Renal cortical epithelial cell (primary cell): ENCODE results near the gene PSMD1. TPM values are rescaled to one million over a fixed set of nuclear protein-coding genes. Genes with fewer than 3 reads are reported as not detected.

Experiments
- DNase-seq: peaks from one replicate; pipeline ENCODE4 v3.0.0-alpha.2; 2011; ENCODE audit warnings: low read depth
- total RNA-seq: library from RNA; depleted of rRNA; stranded (reverse); fragments of >200 nt; gene quantifications from 2 replicates; pipeline ENCODE4 v1.2.3, GENCODE V29; 2014

Gene PSMD1
- total RNA-seq, 1 donor from 2014 or later: 121 TPM

DNA sequence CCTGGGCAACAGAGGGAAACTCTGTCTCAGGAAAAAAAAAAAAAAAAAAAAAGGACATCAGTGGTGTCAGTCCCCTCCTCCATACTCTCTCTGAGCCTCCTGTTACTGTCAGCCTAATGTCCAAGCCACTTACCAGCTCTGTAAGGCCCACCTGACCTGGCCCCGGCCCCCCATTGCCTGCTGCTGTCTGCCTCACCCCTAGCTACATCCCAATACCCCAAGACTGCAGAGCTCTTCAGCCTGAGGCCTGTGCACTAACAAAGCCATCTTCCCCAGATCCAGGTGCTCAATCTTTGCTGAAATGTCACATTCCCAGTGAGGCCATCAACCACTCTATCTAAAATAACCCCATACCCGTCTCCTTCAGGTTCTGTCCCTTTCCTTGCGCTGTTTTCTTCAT, 147.5 kb downstream of the PSMD1 start:
- DNase-seq: no peak

DNA sequence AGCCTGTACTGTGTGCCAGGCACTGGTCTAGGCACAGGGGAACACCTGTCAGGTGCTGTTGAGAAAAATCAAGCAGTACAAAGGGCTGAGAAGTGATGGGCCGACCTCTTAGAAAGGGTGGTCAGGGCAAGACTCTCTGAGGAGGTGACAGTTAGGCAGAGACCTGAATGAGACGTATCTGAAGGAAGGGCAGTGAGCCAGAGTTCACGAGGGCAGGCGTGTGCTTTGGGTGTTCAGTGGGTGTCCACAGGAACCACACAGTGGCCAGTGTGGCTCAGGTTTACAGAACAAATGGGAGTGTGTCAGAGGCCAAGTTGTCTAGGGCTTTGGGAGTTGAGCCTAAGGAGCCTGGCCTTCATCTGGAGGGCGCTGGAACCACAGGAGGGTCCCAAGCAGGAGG, 147.9 kb downstream of the PSMD1 start:
- DNase-seq: no peak

DNA sequence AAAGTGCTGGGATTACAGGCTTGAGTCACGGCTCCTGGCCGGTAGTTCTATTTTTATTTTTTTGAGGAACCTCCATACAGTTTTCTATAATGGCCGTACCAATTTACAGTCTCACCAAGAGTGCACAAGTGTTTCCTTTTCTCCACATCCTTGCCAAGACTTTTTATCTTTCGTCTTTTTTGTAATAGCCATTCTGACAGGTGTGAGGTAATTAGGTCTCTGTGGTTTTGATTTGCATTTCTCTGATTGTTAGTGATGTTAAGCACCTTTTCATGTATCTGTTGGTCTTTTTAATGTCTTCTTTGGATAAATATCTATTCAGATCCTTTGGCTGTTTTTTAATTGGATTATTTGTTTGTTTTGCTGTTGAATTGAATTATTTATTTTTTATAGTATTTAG, 151.1 kb downstream of the PSMD1 start:
- no peak for DNase-seq

DNA sequence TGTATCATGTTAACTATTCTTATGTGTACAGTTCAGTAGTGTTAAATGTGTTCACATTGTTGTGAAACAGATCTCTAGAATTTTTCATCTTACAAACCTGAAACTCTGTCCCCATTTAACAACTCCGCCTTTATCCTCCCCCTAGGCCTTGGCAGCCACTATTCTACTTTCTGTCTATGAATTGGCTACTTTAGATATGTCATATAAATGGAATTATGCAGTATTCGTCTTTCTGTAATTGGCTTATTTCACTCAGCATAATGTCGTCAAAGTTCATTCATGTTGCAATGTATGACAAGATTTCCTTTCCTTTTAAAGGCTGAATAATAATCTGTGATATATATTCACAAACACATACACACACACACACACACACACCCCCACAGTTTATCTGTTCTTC, 154.1 kb downstream of the PSMD1 start:
- no peak for DNase-seq

DNA sequence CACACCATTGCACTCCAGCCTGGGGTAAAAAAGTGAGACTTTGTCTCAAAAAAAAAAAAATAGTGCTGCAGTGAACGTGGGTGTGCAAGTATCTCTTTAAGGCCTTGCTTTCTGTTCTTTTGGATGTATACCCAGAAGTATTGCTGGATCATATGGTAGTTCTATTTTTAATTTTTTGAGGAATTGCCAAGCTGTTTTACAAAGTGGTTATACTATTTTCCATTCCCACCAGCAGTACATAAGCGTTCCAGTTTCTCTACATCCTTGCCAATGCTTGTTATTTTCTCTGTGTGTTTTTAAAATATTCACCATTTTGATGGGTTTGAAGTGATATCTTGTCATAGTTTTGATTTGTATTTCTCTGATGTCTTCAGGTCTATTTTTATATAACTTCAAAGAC, 154.8 kb downstream of the PSMD1 start:
- DNase-seq: no peak

DNA sequence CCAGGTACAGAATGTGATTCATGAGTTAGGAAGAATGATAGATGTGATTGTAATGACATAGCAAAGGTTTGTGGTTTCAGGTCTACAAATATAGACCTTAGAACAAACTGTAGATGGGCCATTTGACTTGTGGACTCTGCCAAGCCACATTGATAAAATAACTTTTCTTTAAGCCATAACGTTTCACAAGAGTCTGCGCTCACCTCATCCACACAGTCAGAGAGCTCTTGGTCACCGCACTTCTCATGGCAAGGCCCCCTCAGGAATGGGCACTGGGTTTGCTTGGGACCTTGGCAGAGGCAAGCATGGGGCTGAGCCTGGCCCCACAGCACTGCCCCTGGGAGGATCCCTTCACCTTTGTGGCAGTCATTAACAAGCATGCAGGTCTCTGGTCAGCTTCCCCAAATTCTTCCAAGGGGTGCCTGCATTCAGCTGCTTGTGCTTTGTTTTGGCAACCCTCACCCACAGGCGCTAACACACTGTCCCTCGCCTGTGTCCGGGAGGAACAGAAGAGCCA, 155.7 kb downstream of the PSMD1 start:
- peak; percentile 18 for DNase-seq

DNA sequence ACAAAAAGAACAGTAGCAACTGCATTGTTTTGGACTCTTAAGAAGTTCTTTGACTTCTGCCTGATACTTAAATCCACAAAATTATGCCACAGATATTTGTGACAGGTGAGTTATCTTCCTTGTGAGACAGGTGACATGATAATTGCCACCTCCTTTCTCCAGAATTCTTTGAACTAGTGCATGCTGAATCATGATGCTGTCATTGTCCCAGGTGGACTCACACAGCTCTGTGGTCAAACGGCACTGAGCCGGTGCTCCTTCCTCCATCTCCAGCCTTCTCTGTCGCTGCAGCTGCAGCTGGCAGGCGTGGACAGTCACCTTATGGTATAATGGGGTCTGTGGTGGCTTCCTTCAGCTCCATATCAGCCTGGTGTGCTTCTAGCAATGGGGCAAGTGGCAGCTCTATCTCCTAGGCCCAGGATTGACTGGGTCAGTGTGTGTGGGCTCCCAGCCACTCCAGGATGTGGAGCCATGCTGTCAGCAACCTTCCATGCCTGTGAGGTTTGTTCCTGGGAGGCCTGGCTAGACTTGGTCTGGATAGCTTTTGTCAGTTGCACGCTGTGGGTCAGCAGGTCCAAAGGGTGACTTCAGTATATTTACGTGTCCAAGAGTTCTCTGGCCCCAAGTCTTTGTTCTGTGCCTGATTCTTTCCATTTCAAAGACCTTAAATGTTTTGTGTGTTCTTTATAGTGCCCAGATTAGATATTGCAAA, 157.4 kb downstream of the PSMD1 start:
- no peak for DNase-seq

DNA sequence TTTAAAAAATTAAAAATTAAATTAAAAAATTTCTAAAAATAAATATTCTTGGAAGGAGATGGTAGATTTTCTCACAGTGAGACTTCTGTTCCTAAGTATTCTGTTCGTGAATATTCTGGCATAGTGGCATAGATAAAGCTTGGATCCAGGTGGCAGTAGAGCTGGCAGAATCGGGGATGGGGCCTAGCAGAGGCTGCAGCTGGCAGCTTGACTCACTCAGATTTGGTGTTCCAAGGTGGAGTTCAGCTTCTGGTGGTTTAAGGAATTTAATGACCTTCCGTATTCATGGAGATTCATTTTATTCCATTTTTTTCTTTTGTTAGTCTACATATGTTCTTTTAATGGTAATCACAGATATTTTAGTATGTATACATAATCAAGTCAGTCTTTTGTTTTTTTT, 161.7 kb downstream of the PSMD1 start:
- no peak for DNase-seq

DNA sequence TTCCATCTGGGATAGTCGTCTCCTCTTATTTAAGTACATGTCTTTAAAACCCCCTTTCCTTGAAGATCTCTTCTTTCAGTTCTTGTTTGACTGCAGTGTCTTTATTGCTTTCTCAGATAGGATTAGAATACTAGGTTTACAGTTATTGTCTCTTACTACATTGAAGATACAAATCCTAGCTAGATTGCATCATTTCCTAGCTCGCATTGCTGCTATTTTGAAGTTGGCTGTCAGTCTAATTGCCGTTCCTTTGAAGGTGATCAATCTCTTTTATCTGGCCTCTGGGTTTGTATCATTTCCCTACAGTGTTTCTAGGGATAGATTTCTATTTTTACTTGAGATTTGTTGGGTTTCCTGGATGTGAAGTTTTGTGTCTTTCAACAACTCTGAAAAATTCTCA, 162.6 kb downstream of the PSMD1 start:
- DNase-seq: no peak

DNA sequence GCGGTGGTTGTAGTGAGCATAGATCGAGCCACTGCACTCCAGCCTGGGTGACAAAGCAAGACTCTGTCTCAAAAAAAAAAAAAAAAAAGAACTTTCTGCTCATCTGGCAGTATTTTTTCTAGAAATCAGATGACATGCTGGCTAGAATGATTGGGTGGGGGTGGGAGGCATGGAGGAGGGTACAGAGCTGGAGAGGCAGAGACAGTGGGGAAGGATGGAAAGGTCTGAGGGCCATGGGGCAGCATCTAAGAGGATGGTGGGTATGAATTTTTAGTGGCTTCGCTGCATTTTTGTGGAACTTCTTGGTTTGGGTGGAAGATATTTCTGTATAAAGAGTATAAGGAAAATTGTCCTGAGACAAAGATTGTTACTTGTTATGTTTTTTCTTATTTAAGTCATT, 165.1 kb downstream of the PSMD1 start:
- no peak for DNase-seq

Other genes with a start within 250 kb of the PSMD1 start
- gene ITM2C, start 191.9 kb upstream of the PSMD1 start, total RNA-seq: 46.5 and 85.7 TPM in 2 replicates
- gene GPR55, start 131.6 kb upstream of the PSMD1 start, total RNA-seq: not detected in 2 replicates
- gene SPATA3, start 60.7 kb upstream of the PSMD1 start, total RNA-seq: not detected in 2 replicates
- gene C2orf72, start 19.3 kb upstream of the PSMD1 start, total RNA-seq: 0.17 and 0.50 TPM in 2 replicates
- gene HTR2B, start 68.2 kb downstream of the PSMD1 start, total RNA-seq: 0.05 TPM in 1 of 2 replicates, not detected in the other
- gene ARMC9, start 141.8 kb downstream of the PSMD1 start, total RNA-seq: 27.1 and 67.8 TPM in 2 replicates